ENCODE measurements around the gene UBE2H. TPM values are rescaled to one million over a fixed set of nuclear protein-coding genes. Genes with fewer than 3 reads are reported as not detected.

The UBE2H gene
- polyA plus RNA-seq, 1 of the 3 experiments (the other 2 are of a cell fraction): 129 TPM

GRCh38 chr7:129908181-129908580 lies 44.6 kb downstream of the UBE2H start:
- Histone ChIP-seq H3F3A (replicated peaks; ENCODE audit: insufficient read depth) (peaks cover 47% of the 10 kb centered on the region), H3K4me2 (no peak overlapping the region), H3K27ac (ENCODE audit: low read depth in 2 of 2, low read length in 1 of 2) (peak overlapping the region in 1 of 2 experiments; percentile 82; a peak in 3 of 4 replicates), H3K79me2 (ENCODE audit: insufficient read depth) (peaks cover 100% of the 10 kb centered on the region), H3K9me3 (no peaks in the 10 kb centered on the region), H3K9ac (no peak overlapping the region), H4K20me1 (ENCODE audit: insufficient read depth) (peaks cover 41% of the 10 kb centered on the region), H3K27me3 (ENCODE audit: insufficient read depth) (no peaks in the 10 kb centered on the region), H3K9me2 (no peaks in the 10 kb centered on the region), H2AFZ (ENCODE audit: low read depth) (no peak overlapping the region), H3K4me3 (ENCODE audit: low read depth in 2 of 2, low read length in 1 of 2) (no peak overlapping the region), H3K4me1 (ENCODE audit: control insufficient read depth in 1 of 2, insufficient read depth in 2 of 2, low read depth in 1 of 2, low read length in 1 of 2) (peaks cover 0 to 41% of the 10 kb centered on the region in 2 experiments; a peak in 2 of 4 replicates), H3K36me3 (replicated peaks in 1 of 2; ENCODE audit: control insufficient read depth in 1 of 2, insufficient read depth in 2 of 2, low read length in 1 of 2) (peaks cover 19 to 47% of the 10 kb centered on the region in 2 experiments)
- WGBS (ENCODE audit: low lambda C conversion rate): 82% methylated on average over 1 of the region's 1 CpG
- no peak for DNase-seq
- ChIA-PET POLR2A (no interaction called here), CTCF (interaction anchor here (0.7 kb wide), 1 partner anchor 52 kb away, joined by 3 read pairs; no protein-coding TSS in a partner anchor)
- TF ChIP-seq JUND (IDR thresholded peaks at IDR 0.05) (0 out of 2 replicates have a peak, but pooled peaks have one; percentile 6), FOSL2 (IDR thresholded peaks at IDR 0.05; ENCODE audit: borderline replicate concordance, low read depth) (no peak), TEAD4 (IDR thresholded peaks at IDR 0.05; ENCODE audit: borderline replicate concordance, insufficient read depth) (peak; percentile 20; the same call in 1 of the 2 replicates)

- no peak overlapping the region for H3K4me3 ChIP-seq (ENCODE audit: low read depth in 2 of 2, low read length in 1 of 2)
- no peaks in the 10 kb centered on the region for H3K9me3 ChIP-seq
- peaks cover 0 to 46% of the 10 kb centered on the region in 2 experiments; a peak in 2 of 4 replicates for H3K4me1 ChIP-seq (ENCODE audit: control insufficient read depth in 1 of 2, insufficient read depth in 2 of 2, low read depth in 1 of 2, low read length in 1 of 2)
- H3K9ac ChIP-seq: no peak overlapping the region
- H3F3A ChIP-seq (replicated peaks; ENCODE audit: insufficient read depth): peaks cover 46% of the 10 kb centered on the region
- peaks cover 41% of the 10 kb centered on the region for H4K20me1 ChIP-seq (ENCODE audit: insufficient read depth)
- H3K79me2 ChIP-seq (ENCODE audit: insufficient read depth): peaks cover 100% of the 10 kb centered on the region
- peak overlapping the region; percentile 24 to 82; a peak in 3 of 4 replicates for H3K27ac ChIP-seq (ENCODE audit: low read depth in 2 of 2, low read length in 1 of 2)
- H3K9me2 ChIP-seq: no peaks in the 10 kb centered on the region
- no peak overlapping the region for H2AFZ ChIP-seq (ENCODE audit: low read depth)
- TF ChIP-seq EZH2phosphoT487 (IDR thresholded peaks at IDR 0.05; ENCODE audit: borderline replicate concordance, low read depth): no peak
- no peak for TF ChIP-seq ELF1 (IDR thresholded peaks at IDR 0.05)
- no peak for TF ChIP-seq MEF2A (IDR thresholded peaks at IDR 0.05; ENCODE audit: borderline replicate concordance, low read depth)
- TF ChIP-seq USF1 (IDR thresholded peaks at IDR 0.05; ENCODE audit: borderline replicate concordance, low read depth): no peak
- TF ChIP-seq TEAD4 (IDR thresholded peaks at IDR 0.05; ENCODE audit: borderline replicate concordance, insufficient read depth): no peak
- no peak for TF ChIP-seq RCOR1 (IDR thresholded peaks at IDR 0.05; ENCODE audit: low read length)
- TF ChIP-seq FOXJ3 (CRISPR knock-in tag; IDR thresholded peaks at IDR 0.05): no peak
- TF ChIP-seq GATA2 (CRISPR knock-in tag; IDR thresholded peaks at IDR 0.05): no peak
- no peak for TF ChIP-seq ZBTB33 (IDR thresholded peaks at IDR 0.05; ENCODE audit: borderline replicate concordance, low read depth)
- TF ChIP-seq IRF3 (IDR thresholded peaks at IDR 0.05; ENCODE audit: low read depth, low read length): no peak
- TF ChIP-seq RAD21 (IDR thresholded peaks at IDR 0.05; ENCODE audit: low read length): no peak
- TF ChIP-seq USF2 (IDR thresholded peaks at IDR 0.05; ENCODE audit: borderline replicate concordance, low read depth, low read length): no peak
- TF ChIP-seq MAX (IDR thresholded peaks at IDR 0.05; ENCODE audit: low read depth): no peak
- TF ChIP-seq PBX3 (IDR thresholded peaks at IDR 0.05): no peak
- TF ChIP-seq EP300 (IDR thresholded peaks at IDR 0.05; ENCODE audit: borderline replicate concordance in 1 of 2, low read depth in 1 of 2, low read length in 1 of 2): no peak
- no peak for TF ChIP-seq FOSL2 (IDR thresholded peaks at IDR 0.05; ENCODE audit: borderline replicate concordance, low read depth)
- no peak for TF ChIP-seq SMC3 (IDR thresholded peaks at IDR 0.05; ENCODE audit: low read depth, low read length)
- POLR2A ChIA-PET: no interaction called here
- no peaks in the 10 kb centered on the region for H3K27me3 ChIP-seq (ENCODE audit: insufficient read depth)
- peak overlapping the region; percentile 23; the same call in 1 of the 2 replicates for H3K4me2 ChIP-seq
- no peak for DNase-seq
- CTCF ChIA-PET: interaction anchor here (0.7 to 2.7 kb wide), 2 partner anchors 8 to 51 kb away, joined by 3 to 9 read pairs; no protein-coding TSS in a partner anchor
- peaks cover 26 to 40% of the 10 kb centered on the region in 2 experiments for H3K36me3 ChIP-seq (replicated peaks in 1 of 2; ENCODE audit: control insufficient read depth in 1 of 2, insufficient read depth in 2 of 2, low read length in 1 of 2)
- WGBS (ENCODE audit: low lambda C conversion rate): 83% methylated on average over 11 of the region's 11 CpGs
These were observed 45.5 kb downstream of the UBE2H start for GRCh38 chr7:129907122-129907736.

Measured in SK-N-SH (cell line).